Duodenal mucosa (tissue), 2 donors: ENCODE data around the gene CEACAM4.
"Not testable (repeated sequence)": the region's sequence is repeated elsewhere in the genome, so short reads cannot be mapped to it uniquely, and the experiment has no call there.

ENCODE experiments used
- H3K27ac ChIP-seq: one replicate; pipeline ENCODE4 v1.7.0; 2013; ENCODE audit warnings: low read depth, low read length
- H3K27me3 ChIP-seq, 2 donors: one replicate each; pipeline ENCODE4 v1.7.0; 2013; ENCODE audit warnings: low read length in 2 of 2, control low read depth in 1 of 2; ENCODE audit not compliant: insufficient read depth in 2 of 2, control insufficient read depth in 1 of 2
- H3K36me3 ChIP-seq, 2 donors: one replicate each; pipeline ENCODE4 v1.7.0; 2013; ENCODE audit warnings: low read length in 2 of 2, control low read depth in 1 of 2; ENCODE audit not compliant: insufficient read depth in 2 of 2, control insufficient read depth in 1 of 2
- H3K4me1 ChIP-seq, 2 donors: one replicate each; pipeline ENCODE4 v1.7.0; 2013; ENCODE audit warnings: low read length in 2 of 2, control low read depth in 1 of 2; ENCODE audit not compliant: insufficient read depth in 2 of 2, control insufficient read depth in 1 of 2
- H3K4me3 ChIP-seq, 2 donors: one replicate each; pipeline ENCODE4 v1.7.0; 2013; ENCODE audit warnings: low read length in 2 of 2, low read depth in 1 of 2
- H3K9ac ChIP-seq, 2 donors: one replicate each; pipeline ENCODE4 v1.7.0; 2013; ENCODE audit warnings: low read length in 2 of 2, low read depth in 1 of 2
- H3K9me3 ChIP-seq, 2 donors: one replicate each; pipeline ENCODE4 v1.7.0; 2013; ENCODE audit warnings: low read length in 2 of 2, control low read depth in 1 of 2; ENCODE audit not compliant: control insufficient read depth in 1 of 2

The CEACAM4 gene

DNA sequence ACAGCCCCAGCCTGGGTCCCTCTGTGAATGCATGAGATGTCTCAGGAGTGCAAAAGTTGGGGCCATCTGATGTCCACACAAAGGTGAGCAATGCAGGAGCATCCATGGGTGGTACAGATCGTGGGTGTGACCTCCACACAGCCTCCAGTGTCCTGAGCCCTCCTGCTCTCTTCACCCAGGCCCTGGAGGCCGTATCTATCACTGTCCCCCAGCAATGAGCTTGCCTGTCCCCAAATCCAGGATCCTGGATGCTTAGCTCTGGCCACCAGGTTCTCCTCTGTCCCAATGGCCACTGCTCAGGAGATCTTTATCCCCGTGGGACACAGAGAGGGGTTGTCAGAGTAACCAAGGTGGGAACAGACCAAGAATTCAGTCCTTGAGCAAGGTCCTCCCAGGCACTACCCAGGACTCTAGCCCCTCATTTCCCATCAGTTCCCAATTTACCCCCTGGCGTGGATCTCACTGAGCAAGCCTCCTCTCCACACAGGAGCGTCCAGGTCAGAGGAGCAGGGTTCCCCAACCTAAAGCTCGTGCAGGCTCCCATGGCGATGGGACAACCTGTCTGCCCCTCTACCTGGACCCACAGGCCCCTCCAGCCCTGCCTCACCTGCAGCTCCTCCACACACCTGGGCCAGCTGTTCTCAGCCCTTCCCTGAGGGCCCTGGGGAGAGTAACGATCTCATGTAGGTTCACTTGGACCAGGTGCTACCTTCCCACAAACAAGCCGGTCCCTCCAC lies 39.6 kb downstream of the CEACAM4 start:
- H3K27me3 ChIP-seq, result no peaks in the 10 kb centered on the region
- no peaks in the 10 kb centered on the region for H3K36me3 ChIP-seq
- H3K4me3 ChIP-seq, result no peak overlapping the region
- no peak overlapping the region for H3K27ac ChIP-seq
- no peaks in the 10 kb centered on the region for H3K4me1 ChIP-seq
- H3K9me3 ChIP-seq, result peaks cover 3 to 5% of the 10 kb centered on the region in 2 donors
- no peak overlapping the region for H3K9ac ChIP-seq

DNA sequence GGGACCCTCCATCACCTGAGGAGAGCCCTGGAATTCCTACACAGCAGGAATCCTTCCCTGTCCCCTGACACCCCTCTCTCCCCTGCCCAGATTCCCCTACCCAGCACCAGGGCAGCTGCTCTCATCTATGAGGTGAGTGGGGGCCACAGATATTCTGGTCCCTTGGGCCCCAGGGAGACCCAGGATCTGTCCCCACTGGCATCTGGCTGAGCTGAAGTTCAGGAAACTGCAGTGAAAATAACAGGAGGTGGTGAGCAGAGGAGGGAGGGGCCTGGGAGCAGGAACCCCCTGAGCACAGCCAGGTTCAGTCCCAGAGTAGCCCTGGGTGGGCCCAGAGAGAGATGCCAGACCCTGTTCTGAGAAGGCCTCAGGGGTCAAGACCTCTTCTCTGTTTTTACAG lies 40.8 kb downstream of the CEACAM4 start:
- H3K9me3 ChIP-seq, result peaks cover 7 to 10% of the 10 kb centered on the region in 2 donors
- H3K27ac ChIP-seq, result no peak overlapping the region
- H3K9ac ChIP-seq, result no peak overlapping the region
- H3K4me3 ChIP-seq, result no peak overlapping the region
- H3K4me1 ChIP-seq, result no peaks in the 10 kb centered on the region
- H3K36me3 ChIP-seq, result no peaks in the 10 kb centered on the region
- H3K27me3 ChIP-seq, result no peaks in the 10 kb centered on the region

- Histone ChIP-seq H3K9me3 (peaks cover 7 to 10% of the 10 kb centered on the region in 2 donors), H3K27me3 (no peaks in the 10 kb centered on the region), H3K4me1 (no peaks in the 10 kb centered on the region), H3K9ac (no peak overlapping the region), H3K27ac (no peak overlapping the region), H3K4me3 (no peak overlapping the region), H3K36me3 (no peaks in the 10 kb centered on the region)
These were observed 41.9 kb downstream of the CEACAM4 start for GRCh38 chr19:41584931-41585330.

DNA sequence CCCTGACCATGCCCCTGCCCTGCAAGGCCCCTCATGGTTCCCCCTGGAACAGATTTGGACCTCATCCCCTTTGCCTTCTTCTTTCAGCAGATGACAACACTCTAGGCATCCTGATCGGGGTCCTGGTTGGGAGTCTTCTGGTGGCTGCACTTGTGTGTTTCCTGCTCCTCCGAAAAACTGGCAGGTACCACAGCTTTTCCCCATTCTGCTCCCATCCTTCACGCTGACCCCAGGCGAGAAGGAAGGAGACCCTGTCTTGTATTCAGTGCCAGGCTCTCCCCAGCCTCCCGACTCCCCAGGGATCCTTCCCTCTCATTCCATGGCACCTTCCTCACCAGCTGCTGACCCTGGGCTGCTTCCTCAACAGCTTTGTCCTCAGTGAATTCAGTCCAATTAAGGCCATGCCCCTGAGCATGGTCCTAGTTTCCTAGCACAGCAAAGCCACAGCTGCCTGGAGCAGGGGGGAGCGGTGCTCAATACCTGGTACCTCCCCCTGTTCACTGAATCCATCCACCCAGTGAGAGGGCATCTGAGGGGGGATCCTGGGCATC lies 42.5 kb downstream of the CEACAM4 start:
- no peaks in the 10 kb centered on the region for H3K36me3 ChIP-seq
- H3K27me3 ChIP-seq, result no peaks in the 10 kb centered on the region
- H3K27ac ChIP-seq, result no peak overlapping the region
- no peak overlapping the region for H3K9ac ChIP-seq
- peaks cover 7 to 10% of the 10 kb centered on the region in 2 donors for H3K9me3 ChIP-seq
- H3K4me1 ChIP-seq, result no peaks in the 10 kb centered on the region
- H3K4me3 ChIP-seq, result no peak overlapping the region

DNA sequence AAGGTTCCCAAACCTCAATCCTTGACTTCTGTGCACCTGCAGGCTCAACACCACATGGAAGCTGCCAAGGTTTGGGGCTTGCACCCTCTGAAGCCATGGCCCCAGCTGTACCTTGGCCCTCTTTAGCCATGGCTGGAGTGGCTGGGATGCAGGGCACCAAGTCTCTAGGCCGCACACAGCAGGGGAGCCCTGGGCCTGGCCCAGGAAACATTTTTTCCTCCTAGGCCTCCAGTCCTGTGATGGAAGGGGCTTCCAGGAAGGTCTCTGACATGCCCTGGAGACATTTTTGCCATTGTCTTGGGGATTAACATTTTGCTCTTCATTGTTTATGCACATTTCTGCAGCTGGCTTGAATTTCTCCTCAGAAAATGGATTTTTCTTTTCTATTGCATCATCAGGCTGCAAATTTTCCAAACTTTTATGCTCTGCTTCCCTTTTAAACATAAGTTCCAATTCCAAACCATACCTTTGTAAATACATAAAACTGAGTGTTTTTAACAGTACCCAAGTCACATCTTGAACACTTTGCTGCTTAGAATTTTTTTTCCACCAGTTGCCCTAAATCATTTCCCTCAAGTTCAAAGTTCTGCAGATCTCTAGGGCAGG lies 44.2 kb downstream of the CEACAM4 start:
- H3K9me3 ChIP-seq, H3K36me3 ChIP-seq, H3K4me1 ChIP-seq, H3K4me3 ChIP-seq, H3K27ac ChIP-seq, H3K27me3 ChIP-seq, H3K9ac ChIP-seq: not testable (repeated sequence)

- not testable (repeated sequence) for H3K9ac ChIP-seq, H3K4me3 ChIP-seq, H3K4me1 ChIP-seq, H3K9me3 ChIP-seq, H3K27ac ChIP-seq, H3K27me3 ChIP-seq, H3K36me3 ChIP-seq
These were observed 45.8 kb downstream of the CEACAM4 start for GRCh38 chr19:41581068-41581467.

GRCh38 chr19:41578886-41579285 lies 48.0 kb downstream of the CEACAM4 start:
- no peak overlapping the region for H3K4me3 ChIP-seq
- H3K36me3 ChIP-seq, result no peaks in the 10 kb centered on the region

DNA sequence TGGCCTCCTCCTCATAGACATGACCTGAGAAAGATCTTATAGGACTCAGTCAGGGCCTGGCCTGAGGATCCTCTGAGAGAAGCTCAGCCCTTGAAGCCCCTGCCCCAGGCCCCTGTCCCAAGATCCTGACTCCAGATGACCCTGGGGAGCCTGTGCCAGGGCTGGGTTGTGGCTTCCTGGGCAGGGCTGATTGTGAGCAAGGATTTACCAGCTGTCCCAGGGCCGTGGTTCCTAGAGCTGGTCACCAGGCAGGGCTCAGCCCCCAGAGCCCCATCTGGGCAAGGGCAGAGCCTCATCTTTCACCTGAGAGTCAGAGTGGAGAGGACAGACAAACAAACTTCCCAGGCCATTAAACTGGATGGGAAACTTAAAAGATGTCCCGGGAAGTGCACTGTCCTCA lies 49.0 kb downstream of the CEACAM4 start:
- Histone ChIP-seq H3K36me3 (no peaks in the 10 kb centered on the region), H3K27ac (no peak overlapping the region)

More at GRCh38 chr19:41578886-41579285, 48.0 kb downstream of the CEACAM4 start:
- Histone ChIP-seq H3K27me3 (no peaks in the 10 kb centered on the region), H3K9ac (no peak overlapping the region), H3K27ac (no peak overlapping the region), H3K9me3 (peaks cover 7 to 10% of the 10 kb centered on the region in 2 donors), H3K4me1 (no peaks in the 10 kb centered on the region)

GRCh38 chr19:41577144-41577830 lies 49.6 kb downstream of the CEACAM4 start:
- Histone ChIP-seq H3K27me3 (no peaks in the 10 kb centered on the region), H3K4me1 (no peaks in the 10 kb centered on the region), H3K9ac (no peak overlapping the region), H3K36me3 (no peaks in the 10 kb centered on the region), H3K4me3 (no peak overlapping the region), H3K9me3 (peaks cover 4 to 6% of the 10 kb centered on the region in 2 donors), H3K27ac (no peak overlapping the region)

More for the DNA sequence above, 49.0 kb downstream of the CEACAM4 start:
- H3K9ac ChIP-seq, result no peak overlapping the region
- peaks cover 7 to 10% of the 10 kb centered on the region in 2 donors for H3K9me3 ChIP-seq
- no peaks in the 10 kb centered on the region for H3K4me1 ChIP-seq
- no peaks in the 10 kb centered on the region for H3K27me3 ChIP-seq
- no peak overlapping the region for H3K4me3 ChIP-seq

DNA sequence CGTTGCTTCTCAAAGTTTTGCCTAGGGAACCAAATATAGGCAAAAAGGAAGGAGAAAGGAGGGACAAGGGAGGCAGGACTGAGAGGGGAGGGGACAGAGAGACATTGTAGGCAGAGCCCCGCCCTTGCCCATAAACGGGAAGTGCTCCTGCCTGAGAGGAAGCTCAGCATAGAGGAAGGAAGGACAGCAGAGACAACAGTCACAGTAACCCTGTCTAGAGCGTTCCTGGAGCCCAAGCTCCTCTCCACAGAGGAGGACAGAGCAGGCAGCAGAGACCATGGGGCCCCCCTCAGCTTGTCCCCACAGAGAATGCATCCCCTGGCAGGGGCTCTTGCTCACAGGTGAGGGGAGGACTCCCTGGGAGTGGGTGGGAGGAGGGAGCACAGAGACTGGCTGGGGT lies 50.9 kb downstream of the CEACAM4 start, which contains the start of gene CEACAM21:
Gene CEACAM21 (plus strand): TSS at position 169 of the 400 bp plus-strand sequence. CDS start 109 bp downstream, at position 278.
- Histone ChIP-seq H3K36me3 (no peaks in the 10 kb centered on the region), H3K9ac (no peak within 1 kb of the TSS), H3K27ac (no peak within 1 kb of the TSS), H3K4me1 (no peaks in the 10 kb centered on the region), H3K4me3 (peak within 1 kb of the TSS in 1 of 2 donors; percentile 40), H3K27me3 (no peaks in the 10 kb centered on the region), H3K9me3 (no peaks in the 10 kb centered on the region)
